Ascending aorta (tissue), 2 donors: Measurements from ENCODE around the gene SLC17A9. TPM values are rescaled to one million over a fixed set of nuclear protein-coding genes. Genes with fewer than 3 reads are reported as not detected.

Source experiments
- DNase-seq, 2 donors: peaks; one replicate each; pipeline ENCODE4 v3.0.0-alpha.2; 2019; ENCODE audit warnings: low spot score in 2 of 2
- H3K27ac ChIP-seq, 2 donors: fragments of 200-600 bp; sonication (generic); one replicate each; pipeline ENCODE4 v1.5.1; 2016 to 2017; ENCODE audit warnings: mild to moderate bottlenecking in 1 of 2
- H3K27me3 ChIP-seq: fragments of 200-600 bp; sonication (generic); one replicate; pipeline ENCODE4 v1.5.1; 2017
- H3K36me3 ChIP-seq, 2 donors: fragments of 200-600 bp; sonication (generic); one replicate each; pipeline ENCODE4 v1.5.1; 2016
- H3K4me1 ChIP-seq, 2 donors: fragments of 200-600 bp; sonication (generic); one replicate each; pipeline ENCODE4 v1.5.1; 2016 to 2017; ENCODE audit warnings: mild to moderate bottlenecking in 1 of 2
- H3K4me3 ChIP-seq, 2 donors: fragments of 200-600 bp; sonication (generic); one replicate each; pipeline ENCODE4 v1.5.1; 2016 to 2017; ENCODE audit warnings: mild to moderate bottlenecking in 1 of 2
- H3K9me3 ChIP-seq, 2 donors: fragments of 200-600 bp; sonication (generic); one replicate each; pipeline ENCODE4 v1.5.1; 2016
- CTCF ChIP-seq, 3 experiments: fragments of 200-600 bp in 2 of 3; fragments of 450-650 bp in 1 of 3; sonication (generic) in 2 of 3; IDR thresholded peaks; one replicate each; pipeline ENCODE4 v1.5.1; 2016 to 2019; ENCODE audit warnings: antibody characterized with exemption in 3 of 3, mild to moderate bottlenecking in 1 of 3, moderate library complexity in 1 of 3
- intact Hi-C: fragments of 100-400 bp; cut with DNase I; formaldehyde crosslinking; loops from one replicate; pipeline ENCODE4 v1.15.1; 2023
- total RNA-seq: library from RNA; depleted of rRNA; stranded (reverse); fragments of >200 nt; gene quantifications from one replicate; pipeline ENCODE4 v1.1.0, GENCODE V29; 2016

The SLC17A9 gene
- total RNA-seq, 1 donor from 2014 or later: 30.0 TPM

- peaks cover 86 to 100% of the 10 kb centered on the region in 2 donors for H3K36me3 ChIP-seq
- H3K27me3 ChIP-seq: no peaks in the 10 kb centered on the region
- H3K27ac ChIP-seq: no peak overlapping the region
- H3K4me3 ChIP-seq: no peak overlapping the region
- H3K9me3 ChIP-seq: no peaks in the 10 kb centered on the region
- intact Hi-C loops: no loop called here
- peaks cover 0 to 3% of the 10 kb centered on the region in 2 donors for H3K4me1 ChIP-seq
- peak in 2 of 3 experiments; percentile 13 to 26 for TF ChIP-seq CTCF (IDR thresholded peaks at IDR 0.05)
- DNase-seq: no peak
These were observed 44.9 kb upstream of the SLC17A9 start for GRCh38 chr20:62907384-62908317.

- H3K4me3 ChIP-seq: no peak overlapping the region
- intact Hi-C loops: no loop called here
- H3K27me3 ChIP-seq: no peaks in the 10 kb centered on the region
- no peak for DNase-seq
- peaks cover 0 to 7% of the 10 kb centered on the region in 2 donors for H3K4me1 ChIP-seq
- H3K9me3 ChIP-seq: no peaks in the 10 kb centered on the region
- peaks cover 77 to 95% of the 10 kb centered on the region in 2 donors for H3K36me3 ChIP-seq
- no peak for TF ChIP-seq CTCF (IDR thresholded peaks at IDR 0.05)
- no peak overlapping the region for H3K27ac ChIP-seq
These were observed 43.3 kb upstream of the SLC17A9 start for GRCh38 chr20:62908971-62909791.

- no peaks in the 10 kb centered on the region for H3K9me3 ChIP-seq
- H3K4me1 ChIP-seq: peaks cover 0 to 16% of the 10 kb centered on the region in 2 donors
- intact Hi-C loops: no loop called here
- no peak for TF ChIP-seq CTCF (IDR thresholded peaks at IDR 0.05)
- no peak for DNase-seq
- H3K27ac ChIP-seq: no peak overlapping the region
- H3K4me3 ChIP-seq: no peak overlapping the region
- H3K36me3 ChIP-seq: peaks cover 71 to 84% of the 10 kb centered on the region in 2 donors
- no peaks in the 10 kb centered on the region for H3K27me3 ChIP-seq
These were observed 42.2 kb upstream of the SLC17A9 start for GRCh38 chr20:62910217-62910766.

- TF ChIP-seq CTCF (IDR thresholded peaks at IDR 0.05): no peak
- no peak for DNase-seq
- Histone ChIP-seq H3K4me3 (no peak overlapping the region), H3K27me3 (no peaks in the 10 kb centered on the region), H3K9me3 (no peaks in the 10 kb centered on the region), H3K27ac (no peak overlapping the region), H3K4me1 (peaks cover 0 to 19% of the 10 kb centered on the region in 2 donors), H3K36me3 (peaks cover 64 to 77% of the 10 kb centered on the region in 2 donors)
- intact Hi-C loops: no loop called here
These were observed 41.6 kb upstream of the SLC17A9 start for GRCh38 chr20:62910777-62911497.

GRCh38 chr20:62911701-62912280 is 40.7 kb upstream of the SLC17A9 start:
- TF ChIP-seq CTCF (IDR thresholded peaks at IDR 0.05): no peak
- peaks cover 56 to 69% of the 10 kb centered on the region in 2 donors for H3K36me3 ChIP-seq
- H3K4me1 ChIP-seq: peaks cover 0 to 25% of the 10 kb centered on the region in 2 donors
- no peak overlapping the region for H3K4me3 ChIP-seq
- intact Hi-C loops: no loop called here
- no peaks in the 10 kb centered on the region for H3K27me3 ChIP-seq
- H3K27ac ChIP-seq: no peak overlapping the region
- H3K9me3 ChIP-seq: no peaks in the 10 kb centered on the region
- DNase-seq: no peak
